ENCODE results near the gene ZNF569. TPM values are rescaled to one million over a fixed set of nuclear protein-coding genes. Genes with fewer than 3 reads are reported as not detected.
A peak's percentile ranks its signal among the peaks of the same experiment; 100 is the strongest.

The ZNF569 gene
- total and polyA plus RNA-seq, 2 of the 13 experiments (the other 11 are each of a cell fraction or from before 2014, with no cell fraction given): 1.4 to 5.7 TPM

- TF ChIP-seq ZNF639 (CRISPR knock-in tag; conservative IDR thresholded peaks at IDR 0.05) (peak; percentile 86; the same call in 1 of the 2 replicates), ZNF800 (CRISPR knock-in tag; IDR thresholded peaks at IDR 0.05) (peak; percentile 70; the same call in 1 of the 2 replicates), ZNF841 (CRISPR knock-in tag; IDR thresholded peaks at IDR 0.05; ENCODE audit: borderline replicate concordance) (peak; percentile 38; the same call in 1 of the 2 replicates), IRF9 (CRISPR knock-in tag; IDR thresholded peaks at IDR 0.05; ENCODE audit: borderline replicate concordance) (peak; percentile 74; the same call in 1 of the 2 replicates), ZNF546 (CRISPR knock-in tag; conservative IDR thresholded peaks at IDR 0.05) (0 out of 2 replicates have a peak, but pooled peaks have one; percentile 65), DDIT3 (CRISPR knock-in tag; IDR thresholded peaks at IDR 0.05) (no peak), ZNF276 (CRISPR knock-in tag; IDR thresholded peaks at IDR 0.05; ENCODE audit: low read depth) (no peak), ZNF724P (CRISPR knock-in tag; IDR thresholded peaks at IDR 0.05; ENCODE audit: borderline replicate concordance) (no peak), HMGA1 (CRISPR knock-in tag; conservative IDR thresholded peaks at IDR 0.05) (no peak), SYNCRIP (IDR thresholded peaks at IDR 0.05; ENCODE audit: insufficient read depth, low read depth, low read length) (no peak), ZNF747 (CRISPR knock-in tag; IDR thresholded peaks at IDR 0.05; ENCODE audit: borderline replicate concordance) (peak; percentile 84), TEAD3 (CRISPR knock-in tag; optimal IDR thresholded peaks at IDR 0.05; ENCODE audit: borderline replicate concordance) (peak; percentile 83), ELF3 (CRISPR knock-in tag; IDR thresholded peaks at IDR 0.05) (no peak; the same call in 1 of the 2 replicates), JUNB (CRISPR knock-in tag; IDR thresholded peaks at IDR 0.05; ENCODE audit: borderline replicate concordance) (no peak), BHLHE40 (IDR thresholded peaks at IDR 0.05; ENCODE audit: low read length) (peak; percentile 14; the same call in 1 of the 2 replicates), CSRNP2 (CRISPR knock-in tag; conservative IDR thresholded peaks at IDR 0.05; ENCODE audit: low read depth) (0 out of 2 replicates have a peak, but pooled peaks have one; percentile 39), ZSCAN21 (CRISPR knock-in tag; IDR thresholded peaks at IDR 0.05; ENCODE audit: borderline replicate concordance) (peak; percentile 68; the same call in 1 of the 2 replicates), MXD3 (CRISPR knock-in tag; IDR thresholded peaks at IDR 0.05) (peak; percentile 68), JUN (CRISPR knock-in tag; IDR thresholded peaks at IDR 0.05) (0 out of 2 replicates have a peak, but pooled peaks have one; percentile 49)
Measured at GRCh38 chr19:37370880-37371661, 96.2 kb downstream of the ZNF569 start, which contains the start of gene ZNF527 (continued).

All from HepG2 (cell line).